Spleen (tissue), 7 donors: ENCODE measurements around the gene FHIT.

ENCODE experiments used
- CTCF ChIP-seq, 11 experiments: fragments of 200-600 bp in 7 of 11; fragments of 450-650 bp in 4 of 11; sonication (generic) in 4 of 11; IDR thresholded peaks in 8 of 11; conservative IDR thresholded peaks in 3 of 11; 1 replicate in 7 of 11; 2 replicates in 4 of 11; pipeline versions ENCODE4 v1.4.0 to v1.8.0; 2016 to 2021; ENCODE audit warnings: antibody characterized with exemption in 11 of 11, inconsistent platforms in 4 of 11, mild to moderate bottlenecking in 1 of 11
- POLR2A ChIP-seq, 3 donors: fragments of 450-650 bp; IDR thresholded peaks; one replicate each; pipeline ENCODE4 v1.5.1; 2017; ENCODE audit warnings: antibody characterized with exemption in 3 of 3, mild to moderate bottlenecking in 1 of 3
- donor health status: DM: no; HTN: no; CAD: no; lungs with moderate emphysema.
- donor health status: DM: no; HTN: no; CAD: no.
- donor health status: DM: no; HTN: no; CAD: no.

GRCh38 chr3:60030982-60031381 lies 1220.3 kb downstream of the FHIT start:
- no peak for TF ChIP-seq CTCF (IDR thresholded peaks at IDR 0.05 in 8 of 11, conservative IDR thresholded peaks at IDR 0.05 in 3 of 11)
- no peak for TF ChIP-seq POLR2A (IDR thresholded peaks at IDR 0.05)
